ENCODE data around the gene HLA-A.
"Not testable (repeated sequence)": the region's sequence is repeated elsewhere in the genome, so short reads cannot be mapped to it uniquely, and the experiment has no call there.

HLA-A gene

DNA sequence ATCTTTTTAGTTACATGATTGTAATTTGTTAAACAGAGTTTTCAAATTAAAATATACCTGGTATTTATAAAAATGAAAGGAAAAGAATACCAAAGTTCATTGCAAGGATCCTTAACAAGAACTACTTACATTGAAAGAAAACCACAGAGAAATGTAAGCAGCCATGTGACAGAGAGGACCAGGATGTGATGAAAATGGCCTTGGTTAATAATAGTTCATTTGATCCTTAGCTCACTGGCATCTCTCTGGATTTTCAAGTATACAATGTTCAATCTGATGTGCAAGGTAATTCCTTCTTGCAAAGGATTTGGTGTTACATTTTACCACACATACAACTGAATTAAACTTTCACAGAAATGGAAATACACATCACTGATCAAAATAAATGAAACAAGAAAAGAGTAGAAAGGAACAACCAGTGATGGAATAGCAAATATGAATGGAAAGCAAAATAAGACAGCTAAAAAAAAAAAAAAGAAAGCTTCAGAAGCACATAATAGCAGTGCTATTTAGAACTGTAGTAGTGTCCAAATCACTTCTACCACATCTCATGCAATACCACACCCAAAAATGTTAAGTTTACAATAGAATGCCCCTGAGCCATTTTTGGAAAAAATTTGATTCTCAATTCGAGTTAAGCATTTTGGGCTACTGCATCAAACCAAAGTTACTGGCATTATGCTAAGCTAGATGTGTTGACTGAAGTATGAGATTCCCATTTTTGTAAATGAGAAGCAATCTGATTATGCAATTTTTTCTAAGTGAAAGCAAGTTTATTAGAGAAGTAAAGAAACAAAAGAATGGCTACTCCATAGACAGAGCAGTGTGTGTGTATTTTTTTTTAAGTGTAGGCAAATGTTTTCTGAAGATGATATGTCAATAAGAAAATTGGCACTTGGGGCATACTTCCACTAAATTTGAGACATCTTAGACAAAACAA is 22.6 kb upstream of the HLA-A start:
- Histone ChIP-seq H3K4me3 (ENCODE audit: low read depth, low read length) (no peak overlapping the region), H3K9me3 (ENCODE audit: control insufficient read depth, insufficient read depth, low read depth, low read length) (no peaks in the 10 kb centered on the region), H3K27ac (ENCODE audit: low read depth, low read length) (no peak overlapping the region), H3K27me3 (ENCODE audit: control insufficient read depth, insufficient read depth, low read length) (no peaks in the 10 kb centered on the region), H3K36me3 (ENCODE audit: control insufficient read depth, insufficient read depth, low read length) (no peaks in the 10 kb centered on the region), H3K4me1 (ENCODE audit: control insufficient read depth, insufficient read depth, low read length) (no peaks in the 10 kb centered on the region), H3K9ac (ENCODE audit: low read length) (no peak overlapping the region)

DNA sequence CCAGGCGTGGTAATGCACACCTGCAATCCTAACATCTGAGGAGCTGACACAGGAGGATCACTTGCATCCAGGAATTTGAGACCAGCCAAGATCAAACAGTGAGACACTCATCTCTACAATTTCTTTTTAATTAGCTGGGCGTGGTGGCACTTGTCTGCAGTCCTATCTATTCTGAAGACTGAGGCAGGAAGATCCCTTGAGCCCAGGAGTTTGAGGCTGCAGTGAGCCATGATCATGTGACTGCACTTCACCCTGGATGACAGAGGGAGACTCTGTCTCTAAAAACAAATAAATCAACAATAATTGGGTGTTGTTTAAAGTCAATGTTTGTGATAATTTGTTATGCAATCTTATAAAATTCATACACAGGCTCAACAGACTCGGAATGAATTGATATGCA is 18.0 kb upstream of the HLA-A start:
- Histone ChIP-seq H3K4me1 (ENCODE audit: control insufficient read depth, insufficient read depth, low read length) (no peaks in the 10 kb centered on the region), H3K27ac (ENCODE audit: low read depth, low read length) (no peak overlapping the region)

DNA sequence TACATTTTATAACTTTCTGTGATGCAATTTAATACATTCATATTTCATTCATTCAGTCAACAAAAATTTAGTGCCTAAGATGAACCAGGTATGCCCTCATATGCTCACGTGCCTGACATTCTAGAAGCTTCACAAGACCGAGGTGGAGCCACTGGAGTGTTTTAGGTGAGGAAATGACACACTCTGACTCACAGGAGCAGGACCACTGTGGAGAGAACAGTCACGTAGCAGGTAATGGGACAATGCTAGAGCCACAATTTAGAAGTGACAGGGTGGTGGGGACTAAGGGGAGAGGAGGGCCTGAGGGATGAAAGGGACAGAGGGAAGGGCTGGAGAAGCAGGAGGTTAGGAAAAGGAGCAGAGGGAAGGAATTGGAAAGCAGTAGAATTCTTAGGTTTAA is 17.6 kb upstream of the HLA-A start:
- H3K9me3 ChIP-seq (ENCODE audit: control insufficient read depth, insufficient read depth, low read depth, low read length), result no peaks in the 10 kb centered on the region
- no peaks in the 10 kb centered on the region for H3K36me3 ChIP-seq (ENCODE audit: control insufficient read depth, insufficient read depth, low read length)
- no peak overlapping the region for H3K9ac ChIP-seq (ENCODE audit: low read length)
- H3K4me3 ChIP-seq (ENCODE audit: low read depth, low read length), result no peak overlapping the region
- no peak overlapping the region for H3K27ac ChIP-seq (ENCODE audit: low read depth, low read length)
- peaks cover 16% of the 10 kb centered on the region; the same call in 1 of the 2 replicates for H3K27me3 ChIP-seq (ENCODE audit: control insufficient read depth, insufficient read depth, low read length)
- H3K4me1 ChIP-seq (ENCODE audit: control insufficient read depth, insufficient read depth, low read length), result no peaks in the 10 kb centered on the region

More for the DNA sequence above, 18.0 kb upstream of the HLA-A start:
- Histone ChIP-seq H3K36me3 (ENCODE audit: control insufficient read depth, insufficient read depth, low read length) (no peaks in the 10 kb centered on the region), H3K9me3 (ENCODE audit: control insufficient read depth, insufficient read depth, low read depth, low read length) (no peaks in the 10 kb centered on the region), H3K27me3 (ENCODE audit: control insufficient read depth, insufficient read depth, low read length) (peaks cover 16% of the 10 kb centered on the region; the same call in 1 of the 2 replicates), H3K4me3 (ENCODE audit: low read depth, low read length) (no peak overlapping the region), H3K9ac (ENCODE audit: low read length) (no peak overlapping the region)

DNA sequence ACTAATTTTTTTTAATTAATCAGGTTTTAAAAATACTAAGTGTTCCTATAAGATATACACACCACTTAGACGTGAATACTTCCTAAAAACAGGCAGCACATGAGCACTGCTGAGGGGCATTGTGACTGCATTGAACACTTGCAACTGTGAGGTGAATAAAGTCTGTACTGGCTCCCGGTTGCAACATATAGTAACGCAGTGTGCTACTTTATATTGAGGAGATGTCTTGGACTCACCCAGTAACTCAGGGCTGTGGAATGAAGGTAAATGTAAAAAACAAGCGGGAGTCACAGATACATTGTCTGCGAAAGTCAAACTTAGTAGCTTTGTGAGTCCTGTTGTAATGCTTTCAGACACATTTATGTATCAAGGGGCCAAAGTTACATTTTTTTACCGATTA is 17.0 kb upstream of the HLA-A start:
- Histone ChIP-seq H3K9ac (ENCODE audit: low read length) (no peak overlapping the region), H3K27me3 (ENCODE audit: control insufficient read depth, insufficient read depth, low read length) (peaks cover 16% of the 10 kb centered on the region; the same call in 1 of the 2 replicates), H3K36me3 (ENCODE audit: control insufficient read depth, insufficient read depth, low read length) (no peaks in the 10 kb centered on the region), H3K9me3 (ENCODE audit: control insufficient read depth, insufficient read depth, low read depth, low read length) (no peaks in the 10 kb centered on the region), H3K4me1 (ENCODE audit: control insufficient read depth, insufficient read depth, low read length) (no peaks in the 10 kb centered on the region), H3K4me3 (ENCODE audit: low read depth, low read length) (no peak overlapping the region), H3K27ac (ENCODE audit: low read depth, low read length) (no peak overlapping the region)

DNA sequence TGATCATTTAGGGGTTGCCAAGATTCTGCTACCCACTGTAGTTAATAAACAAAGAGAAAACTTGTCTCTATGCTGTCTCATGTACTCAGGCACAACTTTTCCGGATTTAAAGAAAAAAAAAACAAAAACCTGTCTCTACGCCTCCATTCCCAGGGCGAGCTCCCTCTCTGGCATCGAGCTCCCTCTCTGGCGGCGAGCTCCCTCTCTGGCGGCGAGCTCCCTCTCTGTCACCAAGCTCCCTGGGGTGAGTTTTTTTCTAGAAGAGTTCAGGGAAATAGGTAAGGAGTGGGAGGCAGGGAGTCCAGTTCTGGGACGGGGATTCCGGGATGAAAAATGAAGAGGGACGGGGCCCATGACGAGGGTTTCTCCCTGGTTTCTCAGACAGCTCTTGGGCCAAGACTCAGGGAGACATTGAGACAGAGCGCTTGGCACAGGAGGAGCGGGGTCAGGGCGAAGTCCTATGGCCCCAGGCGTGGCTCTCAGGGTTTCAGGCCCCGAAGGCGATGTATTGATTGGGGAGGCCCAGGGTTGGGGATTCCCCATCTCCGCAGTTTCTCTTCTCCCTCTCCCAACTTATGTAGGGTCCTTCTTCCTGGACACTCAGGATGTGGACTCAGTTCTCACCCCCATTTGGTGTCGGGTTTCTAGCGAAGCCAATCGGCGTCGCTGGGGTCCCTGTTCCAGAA is 16.5 kb upstream of the HLA-A start:
- Histone ChIP-seq H3K36me3 (ENCODE audit: control insufficient read depth, insufficient read depth, low read length) (no peaks in the 10 kb centered on the region), H3K9ac (ENCODE audit: low read length) (no peak overlapping the region), H3K9me3 (ENCODE audit: control insufficient read depth, insufficient read depth, low read depth, low read length) (no peaks in the 10 kb centered on the region), H3K27ac (ENCODE audit: low read depth, low read length) (no peak overlapping the region), H3K4me1 (ENCODE audit: control insufficient read depth, insufficient read depth, low read length) (no peaks in the 10 kb centered on the region), H3K4me3 (ENCODE audit: low read depth, low read length) (peak overlapping the region; percentile 53; the same call in 1 of the 2 replicates), H3K27me3 (ENCODE audit: control insufficient read depth, insufficient read depth, low read length) (peaks cover 16% of the 10 kb centered on the region; the same call in 1 of the 2 replicates)

DNA sequence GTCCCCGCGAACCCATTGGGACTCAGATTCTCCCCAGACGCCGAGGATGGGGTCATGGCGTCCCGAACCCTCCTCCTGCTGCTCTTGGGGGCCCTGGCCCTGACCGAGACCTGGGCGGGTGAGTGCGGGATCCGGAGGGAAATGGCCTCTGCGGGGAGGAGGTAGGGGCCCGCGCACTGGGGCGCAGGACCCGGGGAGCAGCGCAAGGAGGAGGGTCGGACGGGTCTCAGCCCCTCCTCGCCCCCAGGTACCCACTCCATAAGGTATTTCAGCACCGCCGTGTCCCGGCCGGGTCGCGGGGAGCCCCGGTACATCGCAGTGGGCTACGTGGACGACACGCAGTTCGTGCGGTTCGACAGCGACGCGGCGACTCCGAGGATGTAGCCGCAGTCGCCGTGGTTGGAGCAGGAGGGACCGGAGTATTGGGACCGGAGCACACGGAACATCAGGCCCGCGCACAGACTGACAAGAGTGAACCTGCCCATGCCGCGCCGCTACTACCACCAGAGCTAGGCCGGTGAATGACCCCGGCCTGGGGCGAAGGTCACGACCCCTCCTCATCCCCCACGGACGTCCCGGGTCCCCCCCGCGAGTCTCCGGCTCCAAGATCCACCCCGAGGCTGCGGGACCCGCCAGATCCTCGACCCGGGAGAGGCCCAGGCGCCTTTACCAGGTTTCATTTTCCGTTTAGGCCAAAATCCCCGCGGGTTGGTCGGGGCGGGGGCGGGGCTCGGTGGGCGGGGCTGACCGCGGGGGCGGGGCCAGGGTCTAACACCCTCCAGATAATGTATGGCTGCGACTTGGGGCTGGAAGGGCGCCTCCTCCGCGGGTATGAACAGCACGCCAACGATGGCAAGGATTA is 15.7 kb upstream of the HLA-A start:
- no peak overlapping the region for H3K9ac ChIP-seq (ENCODE audit: low read length)

DNA sequence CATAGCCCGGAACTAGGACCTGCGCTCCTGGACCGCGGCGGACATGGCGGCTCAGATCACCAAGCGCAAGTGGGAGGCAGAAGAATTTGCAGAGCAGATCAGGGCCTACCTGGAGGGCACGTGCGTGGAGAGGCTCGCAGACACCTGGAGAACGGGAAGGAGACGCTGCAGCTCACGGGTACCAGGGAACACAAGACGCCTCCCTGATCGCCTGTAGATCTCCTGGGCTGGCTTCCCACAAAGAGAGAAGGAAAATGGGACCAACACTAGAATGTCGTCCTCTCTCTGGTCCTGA is 15.1 kb upstream of the HLA-A start:
- no peak overlapping the region for H3K27ac ChIP-seq (ENCODE audit: low read depth, low read length)
- H3K36me3 ChIP-seq (ENCODE audit: control insufficient read depth, insufficient read depth, low read length), result no peaks in the 10 kb centered on the region
- H3K4me3 ChIP-seq (ENCODE audit: low read depth, low read length), result peak overlapping the region; percentile 35; the same call in 1 of the 2 replicates
- no peaks in the 10 kb centered on the region for H3K4me1 ChIP-seq (ENCODE audit: control insufficient read depth, insufficient read depth, low read length)
- no peak overlapping the region for H3K9ac ChIP-seq (ENCODE audit: low read length)
- peaks cover 2% of the 10 kb centered on the region; the same call in 1 of the 2 replicates for H3K9me3 ChIP-seq (ENCODE audit: control insufficient read depth, insufficient read depth, low read depth, low read length)
- peaks cover 16% of the 10 kb centered on the region; the same call in 1 of the 2 replicates for H3K27me3 ChIP-seq (ENCODE audit: control insufficient read depth, insufficient read depth, low read length)

More for the DNA sequence above, 15.7 kb upstream of the HLA-A start:
- H3K36me3 ChIP-seq (ENCODE audit: control insufficient read depth, insufficient read depth, low read length), result no peaks in the 10 kb centered on the region
- peak overlapping the region; percentile 53; the same call in 1 of the 2 replicates for H3K4me3 ChIP-seq (ENCODE audit: low read depth, low read length)
- H3K27me3 ChIP-seq (ENCODE audit: control insufficient read depth, insufficient read depth, low read length), result peaks cover 16% of the 10 kb centered on the region; the same call in 1 of the 2 replicates
- no peaks in the 10 kb centered on the region for H3K4me1 ChIP-seq (ENCODE audit: control insufficient read depth, insufficient read depth, low read length)
- 0 out of 2 replicates have a peak, but pooled peaks cover under 1% of the 10 kb centered on the region for H3K9me3 ChIP-seq (ENCODE audit: control insufficient read depth, insufficient read depth, low read depth, low read length)
- H3K27ac ChIP-seq (ENCODE audit: low read depth, low read length), result no peak overlapping the region

DNA sequence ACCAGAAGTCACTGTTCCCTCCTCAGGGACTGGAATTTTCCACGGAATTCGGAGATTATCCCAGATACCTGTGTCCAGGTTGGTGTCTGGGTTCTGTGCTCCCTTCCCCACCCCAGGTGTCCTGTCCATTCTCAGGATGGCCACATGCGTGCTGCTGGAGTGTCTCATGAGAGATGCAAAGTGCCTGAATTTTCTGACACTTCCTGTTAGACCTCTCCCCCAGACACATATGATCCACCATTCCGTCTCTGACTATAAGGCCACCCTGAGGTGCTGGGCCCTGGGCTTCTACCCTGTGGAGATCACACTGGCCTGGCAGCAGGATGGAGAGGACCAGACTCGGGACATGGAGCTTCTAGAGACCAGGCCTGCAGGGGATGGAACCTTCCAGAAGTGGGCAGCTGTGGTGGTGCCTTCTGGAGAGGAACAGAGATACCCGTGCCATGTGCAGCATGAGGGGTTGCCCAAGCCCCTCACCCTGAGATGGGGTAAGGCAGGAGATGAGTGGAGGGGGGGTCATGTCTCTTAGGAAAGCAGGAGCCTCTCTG is 14.4 kb upstream of the HLA-A start:
- peaks cover 2% of the 10 kb centered on the region; the same call in 1 of the 2 replicates for H3K9me3 ChIP-seq (ENCODE audit: control insufficient read depth, insufficient read depth, low read depth, low read length)
- H3K4me1 ChIP-seq (ENCODE audit: control insufficient read depth, insufficient read depth, low read length), result no peaks in the 10 kb centered on the region
- no peak overlapping the region for H3K27ac ChIP-seq (ENCODE audit: low read depth, low read length)
- H3K36me3 ChIP-seq (ENCODE audit: control insufficient read depth, insufficient read depth, low read length), result no peaks in the 10 kb centered on the region
- H3K27me3 ChIP-seq (ENCODE audit: control insufficient read depth, insufficient read depth, low read length), result peaks cover 16% of the 10 kb centered on the region; the same call in 1 of the 2 replicates
- no peak overlapping the region for H3K4me3 ChIP-seq (ENCODE audit: low read depth, low read length)
- no peak overlapping the region for H3K9ac ChIP-seq (ENCODE audit: low read length)

DNA sequence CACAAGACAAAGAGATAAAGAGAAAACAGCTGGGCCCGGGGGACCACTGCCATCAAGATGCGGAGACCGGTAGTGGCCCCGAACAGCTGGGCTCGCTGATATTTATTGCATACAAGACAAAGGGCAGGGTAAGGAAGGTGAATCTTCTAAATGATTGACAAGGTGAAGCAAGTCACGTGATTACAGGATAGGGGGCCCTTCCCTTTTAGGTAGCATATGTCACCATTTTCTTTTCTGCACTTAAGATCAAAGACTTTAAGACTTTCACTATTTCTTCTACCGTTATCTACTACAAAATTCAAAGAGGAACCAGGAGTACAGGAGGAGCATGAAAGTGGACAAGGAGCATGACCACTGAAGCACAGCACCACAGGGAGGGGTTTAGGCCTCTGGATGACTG is 12.3 kb upstream of the HLA-A start:
- not testable (repeated sequence) for H3K9me3 ChIP-seq (ENCODE audit: control insufficient read depth, insufficient read depth, low read depth, low read length); H3K4me3 ChIP-seq (ENCODE audit: low read depth, low read length); H3K9ac ChIP-seq (ENCODE audit: low read length); H3K36me3 ChIP-seq (ENCODE audit: control insufficient read depth, insufficient read depth, low read length); H3K4me1 ChIP-seq (ENCODE audit: control insufficient read depth, insufficient read depth, low read length); H3K27ac ChIP-seq (ENCODE audit: low read depth, low read length)
- peaks cover 16% of the 10 kb centered on the region; the same call in 1 of the 2 replicates for H3K27me3 ChIP-seq (ENCODE audit: control insufficient read depth, insufficient read depth, low read length)

DNA sequence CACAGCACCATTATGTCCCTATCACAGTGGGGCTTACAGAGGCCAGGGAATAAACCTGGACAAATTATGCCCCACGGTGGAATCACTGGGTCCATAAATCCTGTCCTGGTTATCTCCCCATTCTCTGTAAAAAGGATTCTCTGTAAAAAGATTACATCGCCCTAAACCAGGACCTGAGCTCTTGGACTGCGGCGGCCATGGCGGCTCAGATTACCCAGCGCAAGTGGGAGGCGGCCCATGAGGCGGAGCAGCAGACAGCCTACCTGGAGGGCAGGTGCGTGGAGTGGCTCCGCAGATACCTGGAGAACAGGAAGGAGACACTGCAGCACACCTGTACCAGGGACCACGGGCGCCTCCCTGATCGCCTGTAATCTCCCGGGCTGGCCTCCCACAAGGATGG is 8.4 kb upstream of the HLA-A start:
- Histone ChIP-seq H3K4me1 (ENCODE audit: control insufficient read depth, insufficient read depth, low read length) (no peaks in the 10 kb centered on the region), H3K36me3 (ENCODE audit: control insufficient read depth, insufficient read depth, low read length) (no peaks in the 10 kb centered on the region), H3K27me3 (ENCODE audit: control insufficient read depth, insufficient read depth, low read length) (no peaks in the 10 kb centered on the region), H3K9me3 (ENCODE audit: control insufficient read depth, insufficient read depth, low read depth, low read length) (peaks cover 2% of the 10 kb centered on the region; the same call in 1 of the 2 replicates), H3K4me3 (ENCODE audit: low read depth, low read length) (no peak overlapping the region), H3K27ac (ENCODE audit: low read depth, low read length) (no peak overlapping the region), H3K9ac (ENCODE audit: low read length) (no peak overlapping the region)

Data from HUES6 (cell line).